Measurements from ENCODE around the gene IL15RA. TPM values are rescaled to one million over a fixed set of nuclear protein-coding genes. Genes with fewer than 3 reads are reported as not detected.

Gene IL15RA
- polyA plus RNA-seq, 2 of the 4 experiments (the other 2 are of a cell fraction) = 0.46 to 0.83 TPM

DNA sequence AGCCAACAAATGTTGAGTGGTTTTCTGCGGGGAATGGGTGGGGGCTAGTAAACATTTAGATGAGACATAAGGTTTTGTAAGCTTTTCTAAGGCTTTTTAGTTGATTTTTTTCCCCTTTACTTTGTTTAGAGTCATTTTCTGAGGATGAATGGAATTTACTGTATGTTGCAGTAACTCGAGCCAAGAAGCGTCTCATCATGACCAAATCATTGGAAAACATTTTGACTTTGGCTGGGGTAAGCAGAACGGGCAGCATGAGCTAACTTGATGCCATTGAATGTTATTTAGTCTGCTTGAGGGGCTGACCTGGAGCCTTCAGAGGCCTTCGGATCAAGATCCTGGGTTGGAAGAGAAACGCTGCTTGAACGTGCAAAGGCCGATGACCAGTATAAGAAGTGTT lies 50.0 kb downstream of the IL15RA start:
- no peak overlapping the region for H3K27ac ChIP-seq
- POLR2A ChIA-PET = no interaction called here

DNA sequence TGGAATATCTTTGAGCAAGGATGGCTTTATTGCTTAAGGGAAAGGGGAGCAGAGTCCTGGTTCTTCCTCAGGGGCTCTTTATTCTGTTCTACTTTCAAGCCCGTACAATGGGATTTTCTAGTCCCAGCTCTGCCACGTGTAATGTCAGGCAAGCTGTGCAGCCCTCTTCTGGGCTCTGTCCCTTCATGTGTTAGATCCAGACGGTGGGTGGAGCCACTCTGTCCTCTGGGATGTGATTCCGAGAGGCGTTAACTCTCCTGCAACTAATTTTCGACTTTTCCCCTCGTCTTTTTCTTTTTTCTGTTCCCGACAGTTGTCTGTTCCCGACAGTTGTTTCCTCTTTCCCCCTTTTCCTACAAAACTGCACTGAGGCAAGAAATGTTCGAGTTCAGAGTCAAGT lies 52.5 kb downstream of the IL15RA start:
- 91% methylated on average over 10 of the region's 10 CpGs for WGBS (ENCODE audit: missing lambda C conversion rate)
- CTCF ChIA-PET = no interaction called here
- POLR2A ChIA-PET = no interaction called here

More for the DNA sequence above, 50.0 kb downstream of the IL15RA start:
- H3K4me1 ChIP-seq = no peaks in the 10 kb centered on the region
- WGBS (ENCODE audit: missing lambda C conversion rate) = 91% methylated on average over 8 of the region's 8 CpGs
- ATAC-seq (no peak), FAIRE-seq (no peak), DNase-seq (ENCODE audit: low read depth in 1 of 2, low spot score in 1 of 2) (no peak)
- no peaks in the 10 kb centered on the region for H3K9me3 ChIP-seq
- CTCF ChIA-PET = no interaction called here
- TF ChIP-seq POLR2AphosphoS2 (conservative IDR thresholded peaks at IDR 0.05; ENCODE audit: low read length) (no peak), FOSB (CRISPR knock-in tag; IDR thresholded peaks at IDR 0.05) (no peak), PHF8 (IDR thresholded peaks at IDR 0.05; ENCODE audit: borderline replicate concordance, low read depth) (no peak), ESRRA (IDR thresholded peaks at IDR 0.05; ENCODE audit: borderline replicate concordance, low read length) (no peak), NPAS2 (CRISPR knock-in tag; IDR thresholded peaks at IDR 0.05; ENCODE audit: borderline replicate concordance) (no peak), CBX8 (IDR thresholded peaks at IDR 0.05) (no peak), SMC3 (IDR thresholded peaks at IDR 0.05) (no peak), HMGXB4 (CRISPR knock-in tag; IDR thresholded peaks at IDR 0.05; ENCODE audit: borderline replicate concordance) (no peak), BHLHE40 (IDR thresholded peaks at IDR 0.05; ENCODE audit: low read depth, low read length) (no peak), CHD2 (IDR thresholded peaks at IDR 0.05; ENCODE audit: low read length, partially characterized antibody) (no peak), TP53 (CRISPR knock-in tag; IDR thresholded peaks at IDR 0.05) (no peak), TFCP2L1 (CRISPR knock-in tag; IDR thresholded peaks at IDR 0.05) (no peak), ZNF302 (CRISPR knock-in tag; IDR thresholded peaks at IDR 0.05) (no peak), FOXS1 (CRISPR knock-in tag; IDR thresholded peaks at IDR 0.05) (no peak)
- H3K4me2 ChIP-seq = no peak overlapping the region
- H3K4me3 ChIP-seq = no peak overlapping the region

More for the DNA sequence above, 52.5 kb downstream of the IL15RA start:
- no peak for FAIRE-seq
- Histone ChIP-seq H3K27ac (no peak overlapping the region), H3K4me1 (no peaks in the 10 kb centered on the region), H3K4me2 (no peak overlapping the region), H3K9me3 (no peaks in the 10 kb centered on the region), H3K4me3 (no peak overlapping the region)
- no peak for ATAC-seq
- TF ChIP-seq RNF2 (IDR thresholded peaks at IDR 0.05; ENCODE audit: borderline replicate concordance, low read depth) (no peak), FOSL2 (IDR thresholded peaks at IDR 0.05) (no peak), FOSL2 (CRISPR knock-in tag; IDR thresholded peaks at IDR 0.05) (no peak), FOSB (CRISPR knock-in tag; IDR thresholded peaks at IDR 0.05) (no peak), JUNB (IDR thresholded peaks at IDR 0.05) (no peak), EP300 (IDR thresholded peaks at IDR 0.05) (no peak), PBX3 (IDR thresholded peaks at IDR 0.05) (no peak), TP53 (CRISPR knock-in tag; IDR thresholded peaks at IDR 0.05) (no peak), FOXS1 (CRISPR knock-in tag; IDR thresholded peaks at IDR 0.05) (no peak), ESRRA (IDR thresholded peaks at IDR 0.05; ENCODE audit: borderline replicate concordance, low read length) (no peak), ELK1 (IDR thresholded peaks at IDR 0.05; ENCODE audit: low read depth, low read length) (no peak), CBX8 (IDR thresholded peaks at IDR 0.05) (no peak)
- DNase-seq (ENCODE audit: low read depth in 1 of 2, low spot score in 1 of 2) = no peak
